ENCODE data around the gene SLC34A3.

DNA sequence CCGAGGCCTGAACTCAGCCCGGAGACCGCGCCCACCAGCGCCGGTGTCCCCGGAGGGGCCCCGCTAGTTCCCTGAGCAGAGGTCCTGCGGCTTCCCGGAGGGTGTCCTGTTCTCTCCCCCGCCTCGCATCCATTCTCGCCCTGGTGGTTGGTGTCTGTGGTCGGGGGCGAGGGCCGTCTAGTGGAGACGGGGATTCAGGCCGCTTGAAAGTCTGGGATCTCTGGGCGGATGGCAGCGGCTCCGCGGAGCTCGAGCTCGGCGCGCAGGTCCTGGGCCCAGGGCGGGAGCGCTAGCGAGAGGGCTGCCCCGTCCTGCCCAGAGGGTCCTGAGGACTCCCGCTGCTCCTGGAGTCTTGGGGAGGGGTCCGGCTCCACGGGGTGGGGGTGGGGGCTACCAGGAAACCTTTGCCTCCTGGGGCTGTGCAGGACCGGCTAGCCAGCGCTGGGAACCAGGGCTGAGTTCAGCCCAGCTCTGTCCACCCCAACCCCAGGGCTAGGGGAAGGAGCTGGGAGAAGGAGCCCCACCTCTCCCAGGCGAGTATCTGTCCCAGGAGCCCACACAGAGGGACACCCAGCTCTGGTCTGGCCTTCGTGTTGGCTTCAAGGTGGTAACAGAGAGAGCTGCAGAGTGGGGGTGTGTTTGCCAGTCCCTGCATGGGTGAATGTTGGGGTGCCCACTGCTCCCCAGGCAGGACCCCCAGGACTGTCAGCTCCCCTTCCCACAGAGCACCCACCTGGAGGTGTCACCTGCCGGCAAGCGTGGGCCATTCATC, 50.8 kb downstream of the SLC34A3 start:
- no peak for TF ChIP-seq POLR2A (IDR thresholded peaks at IDR 0.05; ENCODE audit: low read depth, low read length)
- TF ChIP-seq POLR2AphosphoS5 (IDR thresholded peaks at IDR 0.05; ENCODE audit: low read depth, low read length), result no peak
- no peak for TF ChIP-seq TAF1 (IDR thresholded peaks at IDR 0.05; ENCODE audit: borderline replicate concordance, low read depth, low read length)

Measured in GM12892 (cell line).